K562 (cell line): ENCODE measurements around the gene IREB2. TPM values are rescaled to one million over a fixed set of nuclear protein-coding genes. Genes with fewer than 3 reads are reported as not detected.

Experiments
- ARID3B ChIP-seq: fragments of 250-450 bp; sonication (Bioruptor Pico); IDR thresholded peaks from 2 replicates; pipeline ENCODE4 v1.4.0; 2020; ENCODE audit warnings: borderline replicate concordance
- DMBX1 ChIP-seq: fragments of 250-450 bp; sonication (Bioruptor Pico); IDR thresholded peaks from 2 replicates; pipeline ENCODE4 v1.8.0; 2022; ENCODE audit warnings: inconsistent platforms, mild to moderate bottlenecking, moderate library complexity, borderline replicate concordance
- E2F1 ChIP-seq: sonication (generic); formaldehyde crosslinking; IDR thresholded peaks from 2 replicates; pipeline ENCODE4 v1.8.1; 2023; ENCODE audit warnings: mild to moderate bottlenecking, missing genetic modification reagents, moderate library complexity
- GTF2B ChIP-seq: IDR thresholded peaks from 2 replicates; pipeline ENCODE4 v1.6.1; 2011; ENCODE audit not compliant: insufficient read length; ENCODE audit errors: extremely low read depth
- HDAC3 ChIP-seq: fragments of 450-650 bp; IDR thresholded peaks from 2 replicates; pipeline ENCODE4 v1.6.1; 2018; ENCODE audit warnings: borderline replicate concordance, mild to moderate bottlenecking, moderate library complexity; ENCODE audit not compliant: partially characterized antibody
- MEIS2 ChIP-seq: fragments of 450-650 bp; IDR thresholded peaks from 2 replicates; pipeline ENCODE4 v1.6.1; 2014; ENCODE audit warnings: mild to moderate bottlenecking; ENCODE audit not compliant: partially characterized antibody
- NCOA2 ChIP-seq, 2 experiments: fragments of 450-650 bp; IDR thresholded peaks; 2 replicates each; pipeline ENCODE4 v1.6.1; 2018; ENCODE audit warnings: mild to moderate bottlenecking in 2 of 2, moderate library complexity in 1 of 2; ENCODE audit not compliant: partially characterized antibody in 2 of 2
- RHOXF2B ChIP-seq: fragments of 250-450 bp; sonication (Bioruptor Pico); conservative IDR thresholded peaks from 2 replicates; pipeline ENCODE4 v1.5.1; 2021
- SNRNP70 ChIP-seq: fragments of 200-400 bp; formaldehyde crosslinking; optimal IDR thresholded peaks from 2 replicates; pipeline ENCODE3; 2017; ENCODE audit warnings: low read depth, low read length
- SRF ChIP-seq, 2 experiments: fragments of 250-450, 450-650 bp in 1 of 2; sonication (Bioruptor Pico) in 1 of 2; sonication (generic) in 1 of 2; formaldehyde crosslinking; IDR thresholded peaks; 2 replicates each; pipeline versions ENCODE4 v1.5.0 to v1.5.1; 2020 to 2022; ENCODE audit warnings: mild to moderate bottlenecking in 1 of 2, missing genetic modification reagents in 1 of 2
- ZBTB40 ChIP-seq, 2 experiments: fragments of 450-650 bp in 1 of 2; sonication (generic) in 1 of 2; formaldehyde crosslinking in 1 of 2; IDR thresholded peaks; 2 replicates each; pipeline versions ENCODE4 v1.7.1 to v1.9.0; 2016 to 2022; ENCODE audit warnings: inconsistent platforms in 1 of 2, mild to moderate bottlenecking in 1 of 2, missing genetic modification reagents in 1 of 2
- polyA plus RNA-seq, 8 experiments: library from polyadenylated mRNA; depleted of rRNA in 4 of 8; stranded (reverse) in 5 of 8; unstranded in 3 of 8; fragments of >200 nt; fragmentation: Nextera tagmentation in 2 of 8; fragmentation: Illumina TruSeq in 1 of 8; extraction: Ambion mirVana in 2 of 8; extraction: Trizol in 1 of 8; gene quantifications; 2 replicates each; pipeline versions ENCODE4 v1.2.1 to v1.2.3, GENCODE V29; 2011 to 2014; ENCODE audit warnings: inconsistent platforms in 1 of 8, missing spikeins in 1 of 8
- total RNA-seq, 7 experiments: library from RNA; depleted of rRNA in 6 of 7; stranded (reverse); fragments of >200 nt in 6 of 7; fragmentation: Illumina TruSeq in 2 of 7; extraction: Trizol in 2 of 7; gene quantifications; 2 replicates each; pipeline versions ENCODE4 v1.2.1 to v1.2.3, GENCODE V29; 2011 to 2021; ENCODE audit warnings: low replicate concordance in 1 of 7
- TF ChIP-seq, protein P1 (sequence below), 3 experiments: IDR thresholded peaks in 2 of 3; conservative IDR thresholded peaks in 1 of 3; 2 replicates each; pipeline ENCODE4 v1.5.1; 2011 to 2012; ENCODE audit warnings: low read length in 3 of 3, mild to moderate bottlenecking in 3 of 3, control low read depth in 2 of 3, improper control_type of control experiment in 1 of 3, inconsistent platforms in 1 of 3, low read depth in 1 of 3, mixed read lengths in 1 of 3, moderate library complexity in 1 of 3; ENCODE audit not compliant: insufficient read depth in 2 of 3

The IREB2 gene
- total and polyA plus RNA-seq, 9 of the 15 experiments (the other 6 are each of a cell fraction or from before 2014, with no cell fraction given): 16.8 to 61.7 (median 34.0) TPM

- TF ChIP-seq GTF2B (no peak), SNRNP70 (no peak), RHOXF2B (no peak), ZBTB40 (IDR thresholded peaks at IDR 0.05) (no peak), ZBTB40 (CRISPR knock-in tag; IDR thresholded peaks at IDR 0.05) (no peak), MEIS2 (peak; percentile 6), SRF (CRISPR knock-in tag; IDR thresholded peaks at IDR 0.05) (no peak), ARID3B (CRISPR knock-in tag) (no peak), E2F1 (no peak), HDAC3 (no peak), NCOA2 (IDR thresholded peaks at IDR 0.05; ENCODE audit: partially characterized antibody in 2 of 2) (no peak), DMBX1 (CRISPR knock-in tag) (no peak)
- TF ChIP-seq, protein P1, sequence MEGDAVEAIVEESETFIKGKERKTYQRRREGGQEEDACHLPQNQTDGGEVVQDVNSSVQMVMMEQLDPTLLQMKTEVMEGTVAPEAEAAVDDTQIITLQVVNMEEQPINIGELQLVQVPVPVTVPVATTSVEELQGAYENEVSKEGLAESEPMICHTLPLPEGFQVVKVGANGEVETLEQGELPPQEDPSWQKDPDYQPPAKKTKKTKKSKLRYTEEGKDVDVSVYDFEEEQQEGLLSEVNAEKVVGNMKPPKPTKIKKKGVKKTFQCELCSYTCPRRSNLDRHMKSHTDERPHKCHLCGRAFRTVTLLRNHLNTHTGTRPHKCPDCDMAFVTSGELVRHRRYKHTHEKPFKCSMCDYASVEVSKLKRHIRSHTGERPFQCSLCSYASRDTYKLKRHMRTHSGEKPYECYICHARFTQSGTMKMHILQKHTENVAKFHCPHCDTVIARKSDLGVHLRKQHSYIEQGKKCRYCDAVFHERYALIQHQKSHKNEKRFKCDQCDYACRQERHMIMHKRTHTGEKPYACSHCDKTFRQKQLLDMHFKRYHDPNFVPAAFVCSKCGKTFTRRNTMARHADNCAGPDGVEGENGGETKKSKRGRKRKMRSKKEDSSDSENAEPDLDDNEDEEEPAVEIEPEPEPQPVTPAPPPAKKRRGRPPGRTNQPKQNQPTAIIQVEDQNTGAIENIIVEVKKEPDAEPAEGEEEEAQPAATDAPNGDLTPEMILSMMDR (IDR thresholded peaks at IDR 0.05 in 2 of 3, conservative IDR thresholded peaks at IDR 0.05 in 1 of 3; ENCODE audit: insufficient read depth in 2 of 3, low read depth in 1 of 3, low read length in 3 of 3): no peak
These were observed 12.4 kb upstream of the IREB2 start (continued) for GRCh38 chr15:78425643-78426042.
